ENCODE data around the gene PLD2. TPM values are rescaled to one million over a fixed set of nuclear protein-coding genes. Genes with fewer than 3 reads are reported as not detected.

PLD2 gene
- total and polyA plus RNA-seq, 9 of the 15 experiments (the other 6 are each of a cell fraction or from before 2014, with no cell fraction given), result 0.20 to 7.5 (median 3.3) TPM

DNA sequence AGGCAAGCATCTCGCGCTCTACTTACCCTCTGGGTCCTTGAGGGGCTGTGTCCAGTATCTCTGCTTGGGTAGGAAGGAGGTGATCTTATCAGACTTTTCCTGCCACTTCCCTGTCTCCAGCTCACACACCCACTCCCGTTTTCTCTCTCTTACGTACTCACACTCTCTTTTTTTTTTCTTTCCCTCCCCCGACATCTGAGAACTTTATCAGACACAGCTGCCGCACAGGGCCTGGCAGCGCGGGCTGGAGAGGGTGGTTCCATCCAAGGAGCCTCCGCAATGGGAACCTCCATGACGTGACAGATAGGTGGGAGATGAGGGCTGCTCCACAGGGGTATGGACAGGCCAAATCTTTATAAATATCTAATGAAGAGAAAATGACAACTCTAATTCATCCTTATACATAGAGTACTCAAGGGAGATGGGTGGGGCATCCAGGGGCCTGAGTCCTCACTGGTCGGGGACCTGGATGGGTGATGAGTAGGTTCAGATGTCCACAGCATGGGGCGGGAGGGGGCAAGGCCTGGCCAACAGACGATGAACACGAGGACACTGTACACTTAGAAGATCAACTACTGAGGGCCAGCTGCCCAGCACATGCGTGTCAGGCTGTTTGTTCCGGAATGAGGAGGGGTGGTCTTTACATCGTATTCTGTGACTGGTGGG lies 49.5 kb downstream of the PLD2 start:
- FAIRE-seq (no peak), DNase-seq (ENCODE audit: extremely low read depth in 1 of 4, low spot score in 3 of 4) (peak in 2 of 4 experiments; percentile 15 to 44), ATAC-seq (peak; percentile 45; the same call in 2 of the 3 replicates)
- no peaks in the 10 kb centered on the region for H3K9me1 ChIP-seq (ENCODE audit: control insufficient read depth, insufficient read depth, low read length)
- H3K27ac ChIP-seq (ENCODE audit: extremely low read depth, low read depth, low read length), result no peak overlapping the region
- no TSS peak for BruUV-seq (replicated peaks)
- WGBS (ENCODE audit: insufficient coverage, low coverage, missing lambda C conversion rate), result 49% methylated on average over 13 of the region's 17 CpGs
- H4K20me1 ChIP-seq (replicated peaks; ENCODE audit: control insufficient read depth, insufficient read depth, low read length), result peaks cover 5% of the 10 kb centered on the region
- H3K4me1 ChIP-seq (replicated peaks in 1 of 2; ENCODE audit: control insufficient read depth in 2 of 2, insufficient read depth in 2 of 2, low read length in 2 of 2), result peaks cover 10% of the 10 kb centered on the region in 2 experiments; a peak in 4 of 5 replicates
- H3K9ac ChIP-seq (ENCODE audit: insufficient read depth in 1 of 2, low read depth in 2 of 2, low read length in 2 of 2), result no peak overlapping the region
- H3K36me3 ChIP-seq (ENCODE audit: control insufficient read depth, insufficient read depth, low read length), result peaks cover 31% of the 10 kb centered on the region; the same call in 2 of the 3 replicates
- H3K4me3 ChIP-seq, result no peak overlapping the region
- H3K79me2 ChIP-seq (ENCODE audit: control insufficient read depth, insufficient read depth, low read length), result peaks cover 30% of the 10 kb centered on the region; the same call in 2 of the 3 replicates
- intact Hi-C loops (cut with micrococcal nuclease), result no loop called here
- in situ Hi-C loops (cut with MboI), result no loop called here
- H3K4me2 ChIP-seq (ENCODE audit: insufficient read depth, low read length), result no peak overlapping the region; the same call in 1 of the 2 replicates
- H3K27me3 ChIP-seq (ENCODE audit: control insufficient read depth in 2 of 2, insufficient read depth in 2 of 2, low read length in 2 of 2), result no peaks in the 10 kb centered on the region
- CTCF ChIA-PET (ENCODE audit: low intra/inter-chr PET ratio), result interaction anchor here (0.7 kb wide), 1 partner anchor 220 kb away, joined by 4 read pairs; no protein-coding TSS in a partner anchor
- POLR2A ChIA-PET, result interaction anchor here (1.2 kb wide), 1 partner anchor 9 kb away, joined by 3 read pairs; no protein-coding TSS in a partner anchor
- no peaks in the 10 kb centered on the region for H3K9me3 ChIP-seq (replicated peaks; ENCODE audit: control insufficient read depth, insufficient read depth, low read depth, low read length)
- H2AFZ ChIP-seq (ENCODE audit: low read depth, low read length), result no peak overlapping the region
- TF ChIP-seq TAL1 (IDR thresholded peaks at IDR 0.05) (0 out of 2 replicates have a peak, but pooled peaks have one; percentile 9), CREM (IDR thresholded peaks at IDR 0.05; ENCODE audit: low read depth) (0 out of 2 replicates have a peak, but pooled peaks have one; percentile 5), ZNF408 (CRISPR knock-in tag; IDR thresholded peaks at IDR 0.05; ENCODE audit: low read depth) (no peak), CREB1 (IDR thresholded peaks at IDR 0.05) (no peak), CREB1 (CRISPR knock-in tag; IDR thresholded peaks at IDR 0.05) (no peak)
- TF ChIP-seq, protein P1, sequence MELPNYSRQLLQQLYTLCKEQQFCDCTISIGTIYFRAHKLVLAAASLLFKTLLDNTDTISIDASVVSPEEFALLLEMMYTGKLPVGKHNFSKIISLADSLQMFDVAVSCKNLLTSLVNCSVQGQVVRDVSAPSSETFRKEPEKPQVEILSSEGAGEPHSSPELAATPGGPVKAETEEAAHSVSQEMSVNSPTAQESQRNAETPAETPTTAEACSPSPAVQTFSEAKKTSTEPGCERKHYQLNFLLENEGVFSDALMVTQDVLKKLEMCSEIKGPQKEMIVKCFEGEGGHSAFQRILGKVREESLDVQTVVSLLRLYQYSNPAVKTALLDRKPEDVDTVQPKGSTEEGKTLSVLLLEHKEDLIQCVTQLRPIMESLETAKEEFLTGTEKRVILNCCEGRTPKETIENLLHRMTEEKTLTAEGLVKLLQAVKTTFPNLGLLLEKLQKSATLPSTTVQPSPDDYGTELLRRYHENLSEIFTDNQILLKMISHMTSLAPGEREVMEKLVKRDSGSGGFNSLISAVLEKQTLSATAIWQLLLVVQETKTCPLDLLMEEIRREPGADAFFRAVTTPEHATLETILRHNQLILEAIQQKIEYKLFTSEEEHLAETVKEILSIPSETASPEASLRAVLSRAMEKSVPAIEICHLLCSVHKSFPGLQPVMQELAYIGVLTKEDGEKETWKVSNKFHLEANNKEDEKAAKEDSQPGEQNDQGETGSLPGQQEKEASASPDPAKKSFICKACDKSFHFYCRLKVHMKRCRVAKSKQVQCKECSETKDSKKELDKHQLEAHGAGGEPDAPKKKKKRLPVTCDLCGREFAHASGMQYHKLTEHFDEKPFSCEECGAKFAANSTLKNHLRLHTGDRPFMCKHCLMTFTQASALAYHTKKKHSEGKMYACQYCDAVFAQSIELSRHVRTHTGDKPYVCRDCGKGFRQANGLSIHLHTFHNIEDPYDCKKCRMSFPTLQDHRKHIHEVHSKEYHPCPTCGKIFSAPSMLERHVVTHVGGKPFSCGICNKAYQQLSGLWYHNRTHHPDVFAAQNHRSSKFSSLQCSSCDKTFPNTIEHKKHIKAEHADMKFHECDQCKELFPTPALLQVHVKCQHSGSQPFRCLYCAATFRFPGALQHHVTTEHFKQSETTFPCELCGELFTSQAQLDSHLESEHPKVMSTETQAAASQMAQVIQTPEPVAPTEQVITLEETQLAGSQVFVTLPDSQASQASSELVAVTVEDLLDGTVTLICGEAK (IDR thresholded peaks at IDR 0.05), result peak; percentile 95
- TF ChIP-seq, protein P1 (CRISPR knock-in tag; IDR thresholded peaks at IDR 0.05), result peak; percentile 89
- TF ChIP-seq, protein P2, sequence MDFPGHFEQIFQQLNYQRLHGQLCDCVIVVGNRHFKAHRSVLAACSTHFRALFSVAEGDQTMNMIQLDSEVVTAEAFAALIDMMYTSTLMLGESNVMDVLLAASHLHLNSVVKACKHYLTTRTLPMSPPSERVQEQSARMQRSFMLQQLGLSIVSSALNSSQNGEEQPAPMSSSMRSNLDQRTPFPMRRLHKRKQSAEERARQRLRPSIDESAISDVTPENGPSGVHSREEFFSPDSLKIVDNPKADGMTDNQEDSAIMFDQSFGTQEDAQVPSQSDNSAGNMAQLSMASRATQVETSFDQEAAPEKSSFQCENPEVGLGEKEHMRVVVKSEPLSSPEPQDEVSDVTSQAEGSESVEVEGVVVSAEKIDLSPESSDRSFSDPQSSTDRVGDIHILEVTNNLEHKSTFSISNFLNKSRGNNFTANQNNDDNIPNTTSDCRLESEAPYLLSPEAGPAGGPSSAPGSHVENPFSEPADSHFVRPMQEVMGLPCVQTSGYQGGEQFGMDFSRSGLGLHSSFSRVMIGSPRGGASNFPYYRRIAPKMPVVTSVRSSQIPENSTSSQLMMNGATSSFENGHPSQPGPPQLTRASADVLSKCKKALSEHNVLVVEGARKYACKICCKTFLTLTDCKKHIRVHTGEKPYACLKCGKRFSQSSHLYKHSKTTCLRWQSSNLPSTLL (IDR thresholded peaks at IDR 0.05), result no peak
- TF ChIP-seq, protein P3, sequence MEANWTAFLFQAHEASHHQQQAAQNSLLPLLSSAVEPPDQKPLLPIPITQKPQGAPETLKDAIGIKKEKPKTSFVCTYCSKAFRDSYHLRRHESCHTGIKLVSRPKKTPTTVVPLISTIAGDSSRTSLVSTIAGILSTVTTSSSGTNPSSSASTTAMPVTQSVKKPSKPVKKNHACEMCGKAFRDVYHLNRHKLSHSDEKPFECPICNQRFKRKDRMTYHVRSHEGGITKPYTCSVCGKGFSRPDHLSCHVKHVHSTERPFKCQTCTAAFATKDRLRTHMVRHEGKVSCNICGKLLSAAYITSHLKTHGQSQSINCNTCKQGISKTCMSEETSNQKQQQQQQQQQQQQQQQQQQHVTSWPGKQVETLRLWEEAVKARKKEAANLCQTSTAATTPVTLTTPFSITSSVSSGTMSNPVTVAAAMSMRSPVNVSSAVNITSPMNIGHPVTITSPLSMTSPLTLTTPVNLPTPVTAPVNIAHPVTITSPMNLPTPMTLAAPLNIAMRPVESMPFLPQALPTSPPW (CRISPR knock-in tag; IDR thresholded peaks at IDR 0.05), result peak; percentile 17; the same call in 1 of the 2 replicates
